Activated naive CD4-positive, alpha-beta T cell treated with anti-CD3 and anti-CD28 coated beads, Interleukin-2, amount 50 U/mL, for 72 hours (primary cell): ENCODE data around the gene FHAD1. TPM values are rescaled to one million over a fixed set of nuclear protein-coding genes. Genes with fewer than 3 reads are reported as not detected.
"Not testable (repeated sequence)": the region's sequence is repeated elsewhere in the genome, so short reads cannot be mapped to it uniquely, and the experiment has no call there.

Experiments used
- ATAC-seq, 2 donors: fragments of 150-1000 bp; cut with Tn5 transposase; 2 replicates each; pipeline ENCODE4 v1.10.0; 2021; ENCODE audit warnings: mild to moderate bottlenecking in 2 of 2, moderate library complexity in 2 of 2
- DNase-seq, 2 donors: peaks; one replicate each; pipeline ENCODE4 v3.0.0; 2021 to 2022; ENCODE audit warnings: low spot score in 2 of 2
- H3K27ac Mint-ChIP-seq, 2 donors: one replicate each; pipeline ENCODE4 v1.8.0; 2022; ENCODE audit warnings: mild to moderate bottlenecking in 2 of 2, mixed read lengths in 2 of 2
- H3K36me3 Mint-ChIP-seq, 2 donors: one replicate each; pipeline ENCODE4 v1.8.0; 2022; ENCODE audit warnings: mixed read lengths in 2 of 2
- H3K9me3 Mint-ChIP-seq, 2 donors: one replicate each; pipeline ENCODE4 v1.8.0; 2022; ENCODE audit warnings: mixed read lengths in 2 of 2
- total RNA-seq, 2 donors: library from RNA; stranded (reverse); gene quantifications; one replicate each; pipeline ENCODE4 v1.2.3, GENCODE V29; 2022

Gene FHAD1
- total RNA-seq, 2 donors from 2014 or later, result 0.27 TPM; not detected in 1

DNA sequence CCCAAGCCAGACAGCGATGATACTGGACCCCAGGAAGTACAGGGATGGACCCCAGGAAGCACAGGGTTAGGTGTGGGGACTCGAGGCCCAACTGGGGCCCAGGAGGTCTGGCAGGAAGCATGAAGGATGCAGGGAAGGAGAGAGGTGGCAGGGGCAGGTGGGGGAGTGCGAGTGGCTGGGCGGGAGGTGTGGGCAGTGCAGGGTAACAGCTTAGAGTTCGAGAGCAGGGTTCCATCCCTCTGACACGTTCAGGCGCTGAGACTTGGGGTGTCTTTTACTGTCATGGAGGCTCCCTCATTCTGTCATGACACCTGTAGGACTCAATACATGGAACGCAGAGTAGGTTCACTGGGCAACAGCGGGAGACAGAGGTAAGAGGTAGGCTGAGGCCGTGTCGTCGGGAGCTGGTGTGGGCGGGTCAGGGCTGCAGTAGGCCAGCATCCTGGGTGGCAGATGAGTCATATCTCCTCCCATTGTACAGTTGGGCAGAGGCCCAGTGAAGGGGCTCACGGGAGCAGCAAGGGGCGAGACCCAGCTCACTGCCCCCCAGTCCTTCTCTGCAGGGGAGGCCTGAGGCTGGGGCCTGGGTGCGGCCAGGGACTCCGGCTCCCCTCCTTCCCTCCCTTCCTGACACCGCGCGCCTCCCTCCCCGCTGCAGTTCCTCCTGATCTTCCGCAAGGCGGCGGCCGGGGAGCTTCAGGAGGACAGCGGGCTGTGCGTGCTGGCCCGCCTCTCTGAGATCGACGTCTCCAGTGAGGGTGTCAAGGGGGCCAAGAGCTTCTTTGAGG is 179.7 kb downstream of the FHAD1 start:
- peak overlapping the region; percentile 56 to 82 for H3K27ac Mint-ChIP-seq
- no peaks in the 10 kb centered on the region for H3K36me3 Mint-ChIP-seq
- no peak for DNase-seq
- H3K9me3 Mint-ChIP-seq, result no peaks in the 10 kb centered on the region
- ATAC-seq, result no peak

DNA sequence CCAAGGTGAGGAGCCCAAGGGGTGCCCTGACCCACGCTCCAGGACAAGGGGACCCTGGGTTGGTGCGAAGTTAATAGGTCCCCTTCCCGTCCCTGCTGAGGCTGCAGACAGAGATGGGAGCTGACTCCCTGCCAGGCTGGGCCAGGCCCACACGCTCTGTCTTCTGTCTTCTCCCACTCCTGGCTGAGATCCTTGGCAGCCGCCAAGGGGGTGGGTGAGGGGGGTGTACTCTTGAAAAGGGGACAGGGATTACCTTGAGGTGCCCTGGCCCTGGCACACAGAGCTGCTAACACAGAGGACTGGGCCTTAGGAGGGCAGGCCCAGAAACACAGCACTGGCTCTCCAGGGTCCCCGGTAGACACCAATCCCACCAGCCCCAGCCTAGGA is 180.2 kb downstream of the FHAD1 start:
- Mint-ChIP-seq H3K27ac (peak overlapping the region in 1 of 2 donors; percentile 36), H3K36me3 (no peaks in the 10 kb centered on the region), H3K9me3 (no peaks in the 10 kb centered on the region)
- DNase-seq, result no peak
- ATAC-seq, result no peak

DNA sequence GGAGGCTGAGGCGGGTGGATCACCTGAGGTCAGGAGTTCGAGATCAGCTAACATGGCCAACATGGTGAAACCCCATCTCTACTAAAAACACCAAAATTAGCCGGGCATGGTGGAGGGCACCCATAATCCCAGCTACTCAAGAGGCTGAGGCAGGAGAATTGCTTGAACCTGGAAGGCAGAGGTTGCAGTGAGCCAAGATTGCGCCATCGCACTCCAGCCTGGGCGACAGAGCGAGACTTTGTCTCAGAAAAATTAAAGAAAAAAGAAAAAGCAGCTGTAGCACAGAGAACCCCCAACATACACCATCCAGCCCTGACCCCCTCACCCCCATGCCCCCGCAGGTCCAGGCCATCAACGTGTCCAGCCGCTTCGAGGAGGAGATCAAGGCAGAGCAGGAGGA is 181.2 kb downstream of the FHAD1 start:
- H3K36me3 Mint-ChIP-seq, H3K27ac Mint-ChIP-seq, H3K9me3 Mint-ChIP-seq, ATAC-seq, DNase-seq: not testable (repeated sequence)

DNA sequence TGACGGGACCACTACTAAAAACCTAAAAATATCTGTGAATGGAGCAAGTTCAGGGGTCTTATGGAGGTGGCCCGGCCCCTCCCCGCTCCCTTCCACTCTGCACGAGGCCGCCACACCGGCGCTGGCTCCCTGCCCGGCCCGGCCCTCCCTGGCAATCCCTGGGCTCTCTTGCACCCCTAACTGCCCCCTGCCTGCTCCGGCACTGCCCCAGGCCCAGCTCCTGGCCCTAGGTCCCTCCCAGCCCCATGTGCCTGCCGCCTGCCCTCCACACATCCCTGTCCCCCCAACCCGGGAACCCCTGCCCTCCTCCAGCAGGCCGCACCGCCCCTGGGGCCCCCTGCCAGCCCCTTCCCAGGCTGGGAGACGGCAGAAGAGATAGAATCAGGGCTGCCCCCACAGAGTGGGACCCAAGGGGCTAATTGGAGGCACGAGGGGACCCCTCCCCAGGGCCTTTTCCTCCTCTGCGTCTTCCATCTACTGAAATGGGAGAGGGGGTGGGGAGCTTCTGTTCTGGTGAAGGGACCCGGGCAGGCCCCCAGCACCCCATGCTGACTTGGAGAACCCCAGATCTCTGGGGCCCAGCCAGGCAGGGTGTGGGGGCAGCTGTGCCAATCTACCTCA is 181.9 kb downstream of the FHAD1 start:
- Mint-ChIP-seq H3K27ac (no peak overlapping the region), H3K9me3 (no peaks in the 10 kb centered on the region), H3K36me3 (no peaks in the 10 kb centered on the region)
- DNase-seq (no peak), ATAC-seq (no peak)

DNA sequence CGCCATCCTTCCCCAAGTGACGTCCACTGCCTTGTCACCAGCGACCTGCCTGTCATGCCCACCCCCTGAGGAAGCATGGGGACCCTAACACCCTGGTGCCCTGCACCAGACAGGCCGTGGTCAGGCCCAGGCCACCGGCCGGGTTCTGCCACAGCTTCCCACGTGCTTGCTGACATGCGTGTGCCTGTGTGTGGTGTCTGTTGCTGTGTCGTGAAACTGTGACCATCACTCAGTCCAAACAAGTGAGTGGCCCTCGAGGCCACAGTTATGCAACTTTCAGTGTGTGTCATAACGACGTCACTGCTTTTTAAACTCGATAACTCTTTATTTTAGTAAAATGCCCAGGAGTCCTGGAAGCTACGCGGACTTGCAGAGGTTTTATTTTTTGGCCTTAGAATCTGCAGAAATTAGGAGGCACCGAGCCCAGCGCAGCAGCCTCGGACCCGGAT is 182.7 kb downstream of the FHAD1 start:
- Mint-ChIP-seq H3K9me3 (no peaks in the 10 kb centered on the region), H3K36me3 (no peaks in the 10 kb centered on the region), H3K27ac (no peak overlapping the region)
- no peak for DNase-seq
- ATAC-seq, result peak in 1 of 2 donors; percentile 43

DNA sequence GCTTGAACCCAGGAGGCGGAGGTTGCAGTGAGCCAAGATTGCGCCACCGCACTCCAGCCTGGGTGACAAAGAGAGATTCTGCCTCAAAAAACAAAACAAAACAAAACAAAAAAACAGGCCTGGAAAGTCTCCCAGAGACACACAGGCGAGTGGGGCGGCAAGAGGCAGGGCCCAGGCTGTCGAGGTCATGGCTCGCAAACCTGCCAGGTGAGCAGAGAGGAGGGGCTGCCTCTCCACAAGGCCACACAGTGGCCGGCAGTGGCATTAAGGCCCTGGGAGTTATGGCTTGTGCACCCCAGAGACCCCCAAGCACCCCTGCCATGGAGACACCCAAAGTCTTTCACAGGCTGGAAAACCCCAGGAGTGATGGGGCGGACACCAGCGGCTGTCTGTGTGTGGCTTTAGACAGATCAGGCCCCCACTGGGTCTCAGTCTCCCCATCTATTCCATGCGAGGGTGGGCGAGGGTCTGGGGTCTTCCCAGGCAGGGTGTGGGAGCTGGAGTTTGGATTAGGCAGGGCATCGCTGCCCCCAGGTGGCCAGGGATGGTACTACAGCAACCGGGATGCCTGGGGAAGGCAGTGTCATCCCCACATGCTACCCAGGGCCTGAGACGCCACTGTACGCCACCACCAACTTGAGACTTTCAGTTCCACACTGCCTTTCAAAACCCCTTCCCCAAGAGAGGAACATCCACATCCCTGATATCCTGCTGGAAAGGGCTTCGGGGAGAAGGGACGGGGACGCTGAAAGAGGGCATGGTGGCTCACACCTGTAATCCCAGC is 184.0 kb downstream of the FHAD1 start:
- no peak overlapping the region for H3K27ac Mint-ChIP-seq
- ATAC-seq (peak; percentile 69 to 75), DNase-seq (peak; percentile 73 to 86)
- H3K36me3 Mint-ChIP-seq, result no peaks in the 10 kb centered on the region
- H3K9me3 Mint-ChIP-seq, result no peaks in the 10 kb centered on the region

DNA sequence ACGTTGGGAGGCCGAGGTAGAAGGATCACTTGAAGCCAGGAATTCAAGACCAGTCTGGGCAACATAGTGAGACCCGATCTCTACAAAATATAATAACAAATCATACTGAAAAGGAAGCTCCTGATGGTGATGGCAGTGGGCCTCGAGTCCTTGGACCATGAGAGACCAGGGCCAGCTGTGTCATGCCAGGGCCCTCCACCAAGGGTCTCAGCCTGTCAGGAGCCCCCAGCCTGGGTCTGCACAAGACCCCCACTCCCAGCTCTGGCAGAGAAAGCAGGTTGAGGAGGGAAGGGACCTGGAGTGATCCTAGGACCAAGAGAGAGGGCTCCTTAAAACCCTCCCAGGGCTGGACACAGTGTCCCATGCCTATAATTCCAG is 184.5 kb downstream of the FHAD1 start:
- no peaks in the 10 kb centered on the region for H3K36me3 Mint-ChIP-seq
- no peak for ATAC-seq
- no peak for DNase-seq
- no peaks in the 10 kb centered on the region for H3K9me3 Mint-ChIP-seq
- no peak overlapping the region for H3K27ac Mint-ChIP-seq

DNA sequence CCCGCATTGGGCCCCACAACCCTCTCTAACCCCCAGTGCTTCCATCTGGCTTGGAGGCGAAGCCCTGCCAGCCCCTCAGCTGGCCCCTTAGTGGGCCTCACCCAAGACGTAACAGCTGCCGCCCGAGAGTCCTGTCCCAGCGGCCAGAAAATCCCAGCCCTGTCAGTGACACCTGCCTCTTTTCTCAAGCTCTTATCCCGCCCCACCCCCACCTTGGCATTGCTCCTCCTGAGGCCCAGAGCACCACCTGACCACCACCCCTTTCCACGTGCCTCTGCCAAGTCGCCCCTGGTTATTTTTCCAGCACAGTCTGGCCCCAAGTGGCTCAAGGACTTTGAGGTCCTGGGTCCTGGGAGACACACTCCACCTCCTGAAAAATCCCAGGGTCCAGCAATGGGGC is 185.3 kb downstream of the FHAD1 start:
- no peak for ATAC-seq
- Mint-ChIP-seq H3K36me3 (no peaks in the 10 kb centered on the region), H3K9me3 (no peaks in the 10 kb centered on the region)

DNA sequence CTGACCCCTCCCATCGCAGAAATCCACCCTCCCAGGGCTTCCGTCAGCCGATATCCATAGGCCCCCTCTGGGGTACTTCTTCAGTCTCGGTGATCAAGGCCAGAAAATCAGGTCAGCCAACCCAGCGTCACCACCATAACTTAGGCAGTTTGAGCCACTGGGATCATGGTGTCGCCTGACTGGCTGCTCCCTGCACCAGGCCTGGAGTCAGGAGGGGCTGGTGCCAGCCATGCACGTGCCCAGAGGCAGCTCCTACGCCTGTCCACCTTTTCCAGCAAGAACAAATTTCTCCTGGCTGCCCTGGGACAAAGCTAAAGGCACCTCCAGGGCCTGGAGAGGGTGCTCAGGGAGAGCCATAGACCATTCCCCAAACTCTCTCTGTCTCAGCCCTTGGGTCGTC is 186.4 kb downstream of the FHAD1 start:
- ATAC-seq, result no peak
- DNase-seq, result no peak
- H3K27ac Mint-ChIP-seq, result no peak overlapping the region
- no peaks in the 10 kb centered on the region for H3K9me3 Mint-ChIP-seq
- H3K36me3 Mint-ChIP-seq, result no peaks in the 10 kb centered on the region

More for the DNA sequence above, 185.3 kb downstream of the FHAD1 start:
- DNase-seq, result no peak
- peak overlapping the region; percentile 27 to 65 for H3K27ac Mint-ChIP-seq

DNA sequence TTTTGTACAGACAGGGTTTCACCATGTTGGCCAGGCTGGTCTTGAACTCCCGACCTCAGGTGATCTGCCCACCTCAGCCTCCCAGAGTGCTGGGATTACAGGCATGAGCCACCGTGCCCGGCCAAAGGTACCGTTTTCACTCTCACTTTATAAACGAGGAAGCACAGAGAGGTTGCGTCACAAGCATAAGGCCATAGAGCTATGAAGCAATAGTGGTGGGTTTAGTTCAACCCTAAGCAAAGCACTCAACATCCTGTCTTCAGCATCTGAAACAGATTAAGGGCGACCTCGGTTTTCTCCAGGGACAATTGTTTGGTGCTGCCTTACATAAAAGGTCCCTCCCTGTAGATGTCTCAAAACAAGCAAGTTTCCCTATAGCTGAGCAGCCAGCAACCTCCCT is 187.7 kb downstream of the FHAD1 start:
- not testable (repeated sequence) for H3K27ac Mint-ChIP-seq, H3K36me3 Mint-ChIP-seq, ATAC-seq, H3K9me3 Mint-ChIP-seq, DNase-seq

DNA sequence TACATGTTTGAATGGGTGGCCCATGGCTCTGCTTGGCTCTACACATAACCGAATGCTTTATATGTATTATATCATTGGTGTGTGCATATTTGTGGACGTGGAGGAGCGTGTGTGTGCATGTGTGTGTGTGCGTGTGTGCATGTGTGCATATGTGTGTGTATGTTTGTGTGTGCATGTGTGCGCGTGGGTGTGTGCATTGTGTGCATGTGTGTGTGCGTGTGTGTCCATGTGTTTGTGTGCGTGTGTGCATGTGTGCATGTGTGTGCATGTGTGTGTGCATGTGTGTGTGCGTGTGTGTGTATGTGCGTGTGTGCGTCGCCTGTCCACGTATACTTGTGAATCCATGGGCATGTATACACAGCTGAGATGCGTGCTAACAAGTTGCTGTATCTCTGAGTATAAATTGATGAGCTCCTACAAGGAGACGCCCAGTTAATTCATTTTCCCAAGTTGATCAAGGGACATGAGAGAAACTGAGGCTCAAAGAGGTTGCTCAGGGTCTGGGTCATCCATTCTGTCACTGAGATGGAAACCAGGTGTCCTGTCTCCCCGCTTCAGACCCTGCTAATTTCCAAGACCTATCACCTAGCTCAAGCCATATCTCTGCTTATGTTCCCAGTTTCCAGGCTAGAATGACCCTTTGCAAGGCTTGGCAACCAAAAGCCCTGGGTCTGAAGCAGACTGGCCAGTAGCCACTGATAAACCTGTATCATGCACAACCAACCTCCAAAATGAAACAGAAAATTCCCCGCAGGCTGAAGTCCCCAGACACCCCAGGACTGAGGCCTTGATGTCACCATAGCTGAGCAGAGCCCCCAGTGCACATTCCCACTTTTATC is 188.4 kb downstream of the FHAD1 start:
- Mint-ChIP-seq H3K36me3 (no peaks in the 10 kb centered on the region), H3K9me3 (no peaks in the 10 kb centered on the region), H3K27ac (no peak overlapping the region)
- DNase-seq (no peak), ATAC-seq (no peak)

DNA sequence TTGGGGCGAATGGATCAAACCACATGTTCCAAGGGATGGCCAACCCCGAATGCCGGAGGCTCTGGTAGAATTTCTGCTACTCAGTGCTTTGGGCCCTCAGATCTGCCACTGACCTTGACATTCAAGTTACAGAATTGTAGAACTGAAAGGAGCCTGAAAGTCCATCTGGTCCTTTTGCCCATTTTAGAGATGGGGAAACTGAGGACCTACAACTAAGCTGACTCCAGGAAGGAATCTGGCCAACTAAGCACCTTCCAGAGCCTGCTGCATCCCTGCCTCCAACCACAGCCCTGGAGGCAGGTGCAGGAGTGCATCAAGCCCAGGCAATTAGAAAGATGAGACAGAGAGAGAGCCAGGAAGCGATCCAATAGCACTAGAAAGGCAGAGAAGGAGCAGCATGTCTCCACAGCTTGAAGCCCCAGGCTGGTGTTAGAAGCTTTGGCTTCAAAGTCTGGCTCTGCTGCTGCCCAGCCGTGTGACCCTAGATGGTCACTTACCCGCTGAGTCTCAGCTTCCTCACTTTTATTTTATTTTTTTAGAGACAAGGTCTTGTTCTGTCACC is 189.9 kb downstream of the FHAD1 start:
- ATAC-seq (no peak), DNase-seq (no peak)
- H3K36me3 Mint-ChIP-seq, result no peaks in the 10 kb centered on the region
- H3K27ac Mint-ChIP-seq, result no peak overlapping the region
- no peaks in the 10 kb centered on the region for H3K9me3 Mint-ChIP-seq

DNA sequence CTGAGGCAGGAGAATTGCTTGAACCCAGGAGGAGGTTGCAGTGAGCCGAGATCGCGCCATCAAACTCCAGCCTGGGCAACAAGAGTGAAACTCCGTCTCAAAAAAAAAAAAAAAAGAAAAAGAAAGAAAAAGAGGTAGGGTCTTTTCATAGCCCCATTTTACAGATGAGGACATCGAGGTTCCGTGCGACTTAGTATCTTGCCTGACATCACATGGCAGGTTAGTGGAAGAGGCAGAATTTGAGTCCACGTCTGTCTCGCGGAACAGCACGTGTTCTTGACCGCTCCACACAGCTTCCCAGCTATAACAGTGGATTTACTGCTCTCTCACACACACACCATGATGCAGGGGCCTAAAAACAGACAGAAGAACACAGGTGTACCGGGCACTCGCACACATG is 192.3 kb downstream of the FHAD1 start:
- no peak for DNase-seq
- H3K9me3 Mint-ChIP-seq, result no peaks in the 10 kb centered on the region
- no peak overlapping the region for H3K27ac Mint-ChIP-seq
- H3K36me3 Mint-ChIP-seq, result no peaks in the 10 kb centered on the region
- ATAC-seq, result no peak

DNA sequence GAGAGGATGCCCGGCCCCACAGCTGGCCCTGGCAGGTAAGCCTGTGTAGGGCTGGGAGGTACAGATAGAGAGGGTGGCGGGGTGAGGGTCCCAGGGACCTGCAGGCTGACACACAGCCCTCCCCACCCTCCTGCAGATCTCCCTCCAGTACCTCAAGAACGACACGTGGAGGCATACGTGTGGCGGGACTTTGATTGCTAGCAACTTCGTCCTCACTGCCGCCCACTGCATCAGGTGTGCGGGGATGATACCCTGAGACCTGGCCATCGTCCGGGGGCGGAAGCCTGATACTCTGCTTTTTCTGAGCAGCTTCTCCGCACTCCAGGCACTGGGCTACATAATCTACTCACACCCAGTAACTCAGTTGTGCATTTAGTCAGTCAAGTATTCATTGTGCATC is 193.3 kb downstream of the FHAD1 start:
- no peak overlapping the region for H3K27ac Mint-ChIP-seq
- no peak for DNase-seq
- ATAC-seq, result no peak
- no peaks in the 10 kb centered on the region for H3K36me3 Mint-ChIP-seq
- H3K9me3 Mint-ChIP-seq, result no peaks in the 10 kb centered on the region

DNA sequence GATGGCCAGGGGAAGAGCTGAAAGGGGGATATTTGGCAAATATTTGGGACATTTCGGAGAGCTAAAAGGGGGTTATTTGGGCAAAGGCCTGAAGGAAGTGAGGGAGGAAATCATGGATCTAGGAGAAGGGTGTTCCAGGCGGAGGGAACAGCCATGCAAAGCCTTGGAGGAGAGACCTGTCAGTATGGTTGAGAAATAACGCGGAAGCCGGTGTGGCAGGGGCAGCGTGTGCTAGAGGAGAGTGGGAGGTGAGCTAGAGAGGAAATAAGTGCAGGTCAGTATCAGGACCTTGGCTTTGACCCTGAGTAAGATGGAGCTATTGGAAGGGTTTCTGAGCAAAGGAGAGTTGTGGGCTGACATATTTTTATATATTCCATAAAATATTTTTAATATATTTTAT is 194.2 kb downstream of the FHAD1 start:
- DNase-seq (no peak), ATAC-seq (no peak)
- Mint-ChIP-seq H3K27ac (no peak overlapping the region), H3K9me3 (no peaks in the 10 kb centered on the region), H3K36me3 (no peaks in the 10 kb centered on the region)

DNA sequence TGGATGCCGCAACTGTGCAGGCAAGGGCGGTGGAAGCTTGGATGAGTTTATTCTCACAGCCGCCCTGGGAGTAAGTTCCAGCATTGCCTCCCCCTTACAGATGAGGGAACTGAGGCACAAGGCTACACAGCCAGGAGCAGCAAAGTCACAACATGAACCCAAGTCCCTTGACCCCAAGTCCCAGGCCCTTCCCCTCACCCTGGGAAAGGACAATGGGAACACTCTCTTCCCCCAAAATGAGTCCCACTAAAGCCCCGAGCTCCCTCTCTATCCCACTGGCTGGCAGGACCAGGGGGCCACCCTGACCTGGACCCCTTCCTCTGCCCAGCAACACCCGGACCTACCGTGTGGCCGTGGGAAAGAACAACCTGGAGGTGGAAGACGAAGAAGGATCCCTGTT is 195.1 kb downstream of the FHAD1 start:
- ATAC-seq (no peak), DNase-seq (no peak)
- Mint-ChIP-seq H3K9me3 (no peaks in the 10 kb centered on the region), H3K27ac (no peak overlapping the region), H3K36me3 (no peaks in the 10 kb centered on the region)
